Ishikawa (cell line): ENCODE data around the gene ANO6.

Source experiments
- CEBPB ChIP-seq: IDR thresholded peaks from 2 replicates; pipeline ENCODE4 v1.6.1; 2012
- CREB1 ChIP-seq: IDR thresholded peaks from 2 replicates; pipeline ENCODE4 v1.6.1; 2012; ENCODE audit warnings: low read depth
- EGR1 ChIP-seq: IDR thresholded peaks from 2 replicates; pipeline ENCODE4 v1.6.1; 2012
- EP300 ChIP-seq: IDR thresholded peaks from 2 replicates; pipeline ENCODE4 v1.6.1; 2012; ENCODE audit warnings: borderline replicate concordance
- FOXM1 ChIP-seq: IDR thresholded peaks from 2 replicates; pipeline ENCODE4 v1.6.1; 2012; ENCODE audit warnings: low read depth, borderline replicate concordance
- MAX ChIP-seq: IDR thresholded peaks from 2 replicates; pipeline ENCODE4 v1.6.1; 2012
- NFIC ChIP-seq: IDR thresholded peaks from 2 replicates; pipeline ENCODE4 v1.6.1; 2012
- RAD21 ChIP-seq: IDR thresholded peaks from 2 replicates; pipeline ENCODE4 v1.6.1; 2012; ENCODE audit warnings: low read depth
- TAF1 ChIP-seq: IDR thresholded peaks from 2 replicates; pipeline ENCODE4 v1.6.1; 2012; ENCODE audit warnings: low read depth, mild to moderate bottlenecking
- TCF12 ChIP-seq: IDR thresholded peaks from 2 replicates; pipeline ENCODE4 v1.6.1; 2012; ENCODE audit warnings: low read depth
- TEAD4 ChIP-seq: IDR thresholded peaks from 2 replicates; pipeline ENCODE4 v1.6.1; 2012
- USF1 ChIP-seq: IDR thresholded peaks from 2 replicates; pipeline ENCODE4 v1.6.1; 2012
- YY1 ChIP-seq: IDR thresholded peaks from 2 replicates; pipeline ENCODE4 v1.6.1; 2012; ENCODE audit warnings: low read depth
- ZBTB7A ChIP-seq: IDR thresholded peaks from 2 replicates; pipeline ENCODE4 v1.6.1; 2012; ENCODE audit warnings: low read depth
- TF ChIP-seq, protein P1 (sequence below): IDR thresholded peaks from 2 replicates; pipeline ENCODE4 v1.6.1; 2012; ENCODE audit warnings: low read depth, mild to moderate bottlenecking

ANO6 gene

DNA sequence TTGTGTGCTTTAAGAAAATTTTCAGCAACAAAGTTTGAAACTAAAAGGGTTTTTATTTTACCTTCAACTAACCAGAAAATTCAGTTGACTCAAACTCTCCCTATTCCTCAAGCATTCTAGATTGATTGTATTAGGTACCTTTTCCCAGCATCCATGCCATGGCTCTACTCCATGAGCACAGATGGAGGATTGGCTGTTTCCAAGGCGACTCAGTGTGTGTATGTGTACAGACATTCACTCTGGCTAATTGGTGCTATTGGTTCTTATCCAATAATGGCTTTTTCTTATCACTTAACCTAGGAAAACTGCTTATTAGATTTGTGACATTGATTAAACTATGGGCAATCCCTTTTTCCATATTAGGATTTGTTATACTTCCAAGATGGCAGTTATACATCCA is 202.6 kb downstream of the ANO6 start:
- no peak for TF ChIP-seq TAF1
- no peak for TF ChIP-seq YY1
- no peak for TF ChIP-seq CREB1
- TF ChIP-seq ZBTB7A: no peak
- TF ChIP-seq MAX: no peak

DNA sequence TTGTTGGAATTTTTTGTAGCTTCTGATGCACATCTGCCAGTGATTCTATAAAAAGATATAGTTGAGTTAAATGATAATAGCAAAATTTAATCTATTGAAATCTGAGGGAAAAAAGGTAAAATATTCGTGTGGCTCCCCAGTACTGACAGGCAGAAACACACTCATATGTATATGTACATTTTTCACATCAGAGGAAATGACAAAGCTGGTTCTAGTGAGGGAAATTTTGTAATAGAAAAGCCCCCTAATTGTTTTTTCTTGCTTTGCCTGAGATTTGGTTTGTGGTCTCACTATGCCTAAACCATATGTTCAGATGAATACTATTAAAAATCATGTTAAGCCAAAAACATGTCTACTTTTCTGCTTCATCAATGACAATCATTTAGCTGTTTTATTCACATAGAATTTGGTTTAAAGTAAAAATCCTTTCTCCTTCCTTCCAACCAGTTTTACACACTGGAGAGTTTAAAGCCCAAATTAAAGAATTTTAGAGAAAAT is 203.5 kb downstream of the ANO6 start:
- TF ChIP-seq EP300: no peak
- no peak for TF ChIP-seq ZBTB7A
- no peak for TF ChIP-seq TAF1
- TF ChIP-seq TEAD4: no peak
- TF ChIP-seq, protein P1, sequence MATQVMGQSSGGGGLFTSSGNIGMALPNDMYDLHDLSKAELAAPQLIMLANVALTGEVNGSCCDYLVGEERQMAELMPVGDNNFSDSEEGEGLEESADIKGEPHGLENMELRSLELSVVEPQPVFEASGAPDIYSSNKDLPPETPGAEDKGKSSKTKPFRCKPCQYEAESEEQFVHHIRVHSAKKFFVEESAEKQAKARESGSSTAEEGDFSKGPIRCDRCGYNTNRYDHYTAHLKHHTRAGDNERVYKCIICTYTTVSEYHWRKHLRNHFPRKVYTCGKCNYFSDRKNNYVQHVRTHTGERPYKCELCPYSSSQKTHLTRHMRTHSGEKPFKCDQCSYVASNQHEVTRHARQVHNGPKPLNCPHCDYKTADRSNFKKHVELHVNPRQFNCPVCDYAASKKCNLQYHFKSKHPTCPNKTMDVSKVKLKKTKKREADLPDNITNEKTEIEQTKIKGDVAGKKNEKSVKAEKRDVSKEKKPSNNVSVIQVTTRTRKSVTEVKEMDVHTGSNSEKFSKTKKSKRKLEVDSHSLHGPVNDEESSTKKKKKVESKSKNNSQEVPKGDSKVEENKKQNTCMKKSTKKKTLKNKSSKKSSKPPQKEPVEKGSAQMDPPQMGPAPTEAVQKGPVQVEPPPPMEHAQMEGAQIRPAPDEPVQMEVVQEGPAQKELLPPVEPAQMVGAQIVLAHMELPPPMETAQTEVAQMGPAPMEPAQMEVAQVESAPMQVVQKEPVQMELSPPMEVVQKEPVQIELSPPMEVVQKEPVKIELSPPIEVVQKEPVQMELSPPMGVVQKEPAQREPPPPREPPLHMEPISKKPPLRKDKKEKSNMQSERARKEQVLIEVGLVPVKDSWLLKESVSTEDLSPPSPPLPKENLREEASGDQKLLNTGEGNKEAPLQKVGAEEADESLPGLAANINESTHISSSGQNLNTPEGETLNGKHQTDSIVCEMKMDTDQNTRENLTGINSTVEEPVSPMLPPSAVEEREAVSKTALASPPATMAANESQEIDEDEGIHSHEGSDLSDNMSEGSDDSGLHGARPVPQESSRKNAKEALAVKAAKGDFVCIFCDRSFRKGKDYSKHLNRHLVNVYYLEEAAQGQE: no peak
- TF ChIP-seq FOXM1: no peak
- TF ChIP-seq EGR1: no peak
- no peak for TF ChIP-seq NFIC
- no peak for TF ChIP-seq USF1

- TF ChIP-seq MAX: no peak
- no peak for TF ChIP-seq ZBTB7A
- no peak for TF ChIP-seq EGR1
- no peak for TF ChIP-seq TCF12
- TF ChIP-seq CEBPB: no peak
- TF ChIP-seq FOXM1: no peak
- TF ChIP-seq TAF1: no peak
- no peak for TF ChIP-seq USF1
- no peak for TF ChIP-seq TEAD4
- TF ChIP-seq YY1: no peak
- TF ChIP-seq EP300: no peak
- no peak for TF ChIP-seq RAD21
Observed at GRCh38 chr12:45421736-45422135, 205.8 kb downstream of the ANO6 start.

GRCh38 chr12:45423931-45424330 is 208.0 kb downstream of the ANO6 start:
- no peak for TF ChIP-seq NFIC
- TF ChIP-seq FOXM1: no peak
- TF ChIP-seq CREB1: no peak
- no peak for TF ChIP-seq EGR1
- TF ChIP-seq RAD21: no peak
- TF ChIP-seq TCF12: no peak
- no peak for TF ChIP-seq MAX

GRCh38 chr12:45425426-45425825 is 209.5 kb downstream of the ANO6 start:
- TF ChIP-seq, protein P1: no peak
- TF ChIP-seq NFIC: no peak
- no peak for TF ChIP-seq MAX
- TF ChIP-seq TAF1: no peak
- no peak for TF ChIP-seq EP300
- no peak for TF ChIP-seq FOXM1
- TF ChIP-seq TCF12: no peak
- TF ChIP-seq CREB1: no peak
- no peak for TF ChIP-seq YY1
- TF ChIP-seq USF1: no peak
- TF ChIP-seq ZBTB7A: no peak
- no peak for TF ChIP-seq CEBPB
- TF ChIP-seq TEAD4: no peak
- TF ChIP-seq EGR1: no peak

- TF ChIP-seq MAX: no peak
- no peak for TF ChIP-seq RAD21
- no peak for TF ChIP-seq FOXM1
- no peak for TF ChIP-seq TAF1
- no peak for TF ChIP-seq CREB1
- TF ChIP-seq, protein P1: no peak
- no peak for TF ChIP-seq CEBPB
- TF ChIP-seq TCF12: no peak
- TF ChIP-seq TEAD4: no peak
- no peak for TF ChIP-seq NFIC
- no peak for TF ChIP-seq USF1
- TF ChIP-seq EP300: no peak
- TF ChIP-seq ZBTB7A: no peak
Observed at GRCh38 chr12:45426294-45426693, 210.4 kb downstream of the ANO6 start.
